NCI-H128 (cell line): ENCODE measurements around the gene HEATR9.

ENCODE experiments used
- DNase-seq: peaks from one replicate; lab custom pipeline; 2025; ENCODE audit not compliant: unreplicated experiment; lab: John Stamatoyannopoulos, UW

HEATR9 gene

DNA sequence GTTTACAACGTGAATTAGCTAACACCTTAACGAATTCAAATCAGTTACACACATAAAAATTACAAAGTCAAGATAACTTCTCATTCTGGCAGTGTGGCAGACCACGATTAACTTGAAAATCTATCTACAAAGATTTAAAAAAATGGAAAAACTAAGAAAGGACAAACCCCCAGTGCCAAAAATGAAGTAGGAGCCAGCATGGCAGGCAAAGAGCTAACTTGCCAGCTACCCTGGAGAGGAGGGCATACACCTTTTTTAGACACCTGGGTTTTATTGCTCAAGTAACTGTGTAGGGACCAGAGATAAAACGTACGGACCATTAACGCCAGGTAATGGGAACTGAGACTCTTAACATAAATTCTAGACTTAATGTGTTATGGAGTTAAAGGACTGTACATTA lies 56.9 kb downstream of the HEATR9 start:
- no peak for DNase-seq

- DNase-seq: no peak
These were observed 58.7 kb downstream of the HEATR9 start for GRCh38 chr17:35809855-35810461.

- DNase-seq: peak; percentile 88
These were observed 59.5 kb downstream of the HEATR9 start, which contains the start of gene TAF15 for GRCh38 chr17:35808962-35809854. TSS of gene TAF15 (plus strand) at chr17:35809484. CDS start at chr17:35809570, 86 bp downstream.

GRCh38 chr17:35808240-35808961 lies 60.3 kb downstream of the HEATR9 start:
- DNase-seq: no peak

DNA sequence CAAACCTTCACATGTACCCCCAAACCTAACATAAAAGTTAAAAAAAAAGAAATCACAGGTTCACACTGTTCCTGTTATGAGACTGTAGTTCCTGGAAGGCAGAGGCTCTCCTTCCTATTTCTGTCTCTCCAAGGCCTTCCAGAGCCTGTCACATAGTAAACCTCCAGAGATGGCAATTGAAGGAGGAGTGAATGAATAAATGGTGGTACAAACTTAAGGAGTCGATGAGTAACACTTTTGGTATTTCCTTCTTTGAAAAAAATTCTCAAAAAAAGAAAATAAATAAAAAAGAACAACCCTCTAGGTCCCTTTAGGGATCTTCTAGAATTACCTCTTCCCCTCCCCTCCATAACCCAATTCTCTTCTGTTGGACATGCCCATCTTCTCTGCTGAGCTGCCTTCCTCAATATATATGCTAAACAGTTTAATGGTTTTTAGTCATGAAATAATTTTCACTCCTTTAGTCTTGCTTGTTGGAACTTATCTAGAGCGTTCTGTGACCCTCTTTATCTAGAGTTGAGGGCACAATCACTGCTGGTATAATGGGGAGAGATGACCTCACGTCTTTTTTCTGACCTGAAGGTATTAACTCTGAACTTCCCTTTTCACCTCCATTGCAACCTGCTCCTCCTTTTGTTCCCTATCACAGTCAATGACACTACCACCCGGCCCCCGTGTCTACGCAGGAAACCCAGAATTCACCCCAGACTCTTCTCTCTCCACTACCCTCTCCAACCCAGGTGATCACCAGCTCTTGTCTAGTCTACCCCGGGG lies 61.1 kb downstream of the HEATR9 start:
- DNase-seq: no peak
